ENCODE data around the gene RAPGEF2. TPM values are rescaled to one million over a fixed set of nuclear protein-coding genes. Genes with fewer than 3 reads are reported as not detected.

RAPGEF2 gene
- total and polyA plus RNA-seq, 7 donors, result 4.6 to 35.2 (median 20.4) TPM

- Histone ChIP-seq H3K27ac (no peak overlapping the region), H3K4me3 (no peak overlapping the region), H3K9me3 (no peaks in the 10 kb centered on the region), H3K4me1 (peaks cover 5% of the 10 kb centered on the region), H3K36me3 (ENCODE audit: insufficient read depth in 1 of 2, low read depth in 1 of 2) (peaks cover 7 to 87% of the 10 kb centered on the region in 2 donors), H3K27me3 (ENCODE audit: insufficient read depth in 3 of 3, low read length in 2 of 3) (no peaks in the 10 kb centered on the region)
- DNase-seq, result no peak
- 25 to 64% (median 25%) methylated on average over 4 of the region's 4 CpGs for WGBS, 3 donors
- no peak for TF ChIP-seq CTCF (IDR thresholded peaks at IDR 0.05)
- intact Hi-C loops (cut with DNase I), result no loop called here
- peak in 2 of 4 donors; percentile 46 to 62 for ATAC-seq
Measured at GRCh38 chr4:159344877-159345276, 242.0 kb downstream of the RAPGEF2 start.

- TF ChIP-seq CTCF (IDR thresholded peaks at IDR 0.05), result no peak
- 95 to 99% (median 95%) methylated on average over 5 of the region's 5 CpGs for WGBS, 3 donors
- Histone ChIP-seq H3K4me3 (no peak overlapping the region), H3K9me3 (no peaks in the 10 kb centered on the region), H3K4me1 (peaks cover 5% of the 10 kb centered on the region), H3K27me3 (ENCODE audit: insufficient read depth in 3 of 3, low read length in 2 of 3) (no peaks in the 10 kb centered on the region), H3K27ac (no peak overlapping the region), H3K36me3 (ENCODE audit: insufficient read depth in 1 of 2, low read depth in 1 of 2) (peaks cover 7 to 88% of the 10 kb centered on the region in 2 donors)
- intact Hi-C loops (cut with DNase I), result no loop called here
- ATAC-seq, result no peak
- no peak for DNase-seq
Measured at GRCh38 chr4:159346681-159347080, 243.8 kb downstream of the RAPGEF2 start.

DNA sequence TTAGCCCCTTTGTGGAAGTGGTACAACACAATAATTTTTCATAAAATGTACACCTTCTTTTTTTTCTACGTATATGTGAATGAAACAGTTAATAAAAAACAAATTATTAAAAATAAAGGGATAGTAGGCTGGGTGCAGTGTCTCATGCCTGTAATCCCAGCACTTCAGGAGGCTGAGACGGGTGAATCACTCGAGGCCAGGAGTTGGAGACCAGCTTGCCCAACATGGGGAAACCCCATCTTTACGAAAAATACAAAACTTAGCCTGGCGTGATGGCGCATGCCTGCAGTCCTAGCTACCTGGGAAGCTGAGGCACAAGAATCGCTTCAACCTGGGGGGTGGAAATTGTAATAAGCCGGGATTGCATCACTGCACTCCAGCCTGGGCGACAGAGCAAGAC is 244.9 kb downstream of the RAPGEF2 start:
- DNase-seq (no peak), ATAC-seq (no peak)
- Histone ChIP-seq H3K9me3 (no peaks in the 10 kb centered on the region), H3K36me3 (ENCODE audit: insufficient read depth in 1 of 2, low read depth in 1 of 2) (peaks cover 7 to 88% of the 10 kb centered on the region in 2 donors), H3K4me3 (no peak overlapping the region), H3K27ac (no peak overlapping the region), H3K27me3 (ENCODE audit: insufficient read depth in 3 of 3, low read length in 2 of 3) (no peaks in the 10 kb centered on the region), H3K4me1 (peaks cover 5% of the 10 kb centered on the region)
- intact Hi-C loops (cut with DNase I), result no loop called here
- TF ChIP-seq CTCF (IDR thresholded peaks at IDR 0.05), result no peak
- 92 to 97% (median 94%) methylated on average over 9 of the region's 9 CpGs for WGBS, 3 donors

- ATAC-seq, result no peak
- WGBS, 3 donors, result 68 to 83% (median 78%) methylated on average over 3 of the region's 3 CpGs
- H3K9me3 ChIP-seq, result no peaks in the 10 kb centered on the region
- no peak for TF ChIP-seq CTCF (IDR thresholded peaks at IDR 0.05)
- intact Hi-C loops (cut with DNase I), result no loop called here
- H3K4me1 ChIP-seq, result peaks cover 5% of the 10 kb centered on the region
- no peak for DNase-seq
- peaks cover 0 to 90% of the 10 kb centered on the region in 2 donors for H3K36me3 ChIP-seq (ENCODE audit: insufficient read depth in 1 of 2, low read depth in 1 of 2)
- no peak overlapping the region for H3K4me3 ChIP-seq
- H3K27me3 ChIP-seq (ENCODE audit: insufficient read depth in 3 of 3, low read length in 2 of 3), result no peaks in the 10 kb centered on the region
- H3K27ac ChIP-seq, result no peak overlapping the region
Measured at GRCh38 chr4:159349332-159349731, 246.5 kb downstream of the RAPGEF2 start.

GRCh38 chr4:159352609-159353008 is 249.7 kb downstream of the RAPGEF2 start:
- Histone ChIP-seq H3K36me3 (ENCODE audit: insufficient read depth in 1 of 2, low read depth in 1 of 2) (peaks cover 4 to 95% of the 10 kb centered on the region in 2 donors), H3K9me3 (no peaks in the 10 kb centered on the region), H3K27me3 (ENCODE audit: insufficient read depth in 3 of 3, low read length in 2 of 3) (no peaks in the 10 kb centered on the region), H3K27ac (no peak overlapping the region), H3K4me3 (no peak overlapping the region), H3K4me1 (no peaks in the 10 kb centered on the region)
- WGBS, 3 donors, result 46 to 57% (median 53%) methylated on average over 7 of the region's 7 CpGs
- intact Hi-C loops (cut with DNase I), result no loop called here
- ATAC-seq (no peak), DNase-seq (no peak)
- no peak for TF ChIP-seq CTCF (IDR thresholded peaks at IDR 0.05)
